ENCODE data around the gene CMTM4.

The CMTM4 gene

DNA sequence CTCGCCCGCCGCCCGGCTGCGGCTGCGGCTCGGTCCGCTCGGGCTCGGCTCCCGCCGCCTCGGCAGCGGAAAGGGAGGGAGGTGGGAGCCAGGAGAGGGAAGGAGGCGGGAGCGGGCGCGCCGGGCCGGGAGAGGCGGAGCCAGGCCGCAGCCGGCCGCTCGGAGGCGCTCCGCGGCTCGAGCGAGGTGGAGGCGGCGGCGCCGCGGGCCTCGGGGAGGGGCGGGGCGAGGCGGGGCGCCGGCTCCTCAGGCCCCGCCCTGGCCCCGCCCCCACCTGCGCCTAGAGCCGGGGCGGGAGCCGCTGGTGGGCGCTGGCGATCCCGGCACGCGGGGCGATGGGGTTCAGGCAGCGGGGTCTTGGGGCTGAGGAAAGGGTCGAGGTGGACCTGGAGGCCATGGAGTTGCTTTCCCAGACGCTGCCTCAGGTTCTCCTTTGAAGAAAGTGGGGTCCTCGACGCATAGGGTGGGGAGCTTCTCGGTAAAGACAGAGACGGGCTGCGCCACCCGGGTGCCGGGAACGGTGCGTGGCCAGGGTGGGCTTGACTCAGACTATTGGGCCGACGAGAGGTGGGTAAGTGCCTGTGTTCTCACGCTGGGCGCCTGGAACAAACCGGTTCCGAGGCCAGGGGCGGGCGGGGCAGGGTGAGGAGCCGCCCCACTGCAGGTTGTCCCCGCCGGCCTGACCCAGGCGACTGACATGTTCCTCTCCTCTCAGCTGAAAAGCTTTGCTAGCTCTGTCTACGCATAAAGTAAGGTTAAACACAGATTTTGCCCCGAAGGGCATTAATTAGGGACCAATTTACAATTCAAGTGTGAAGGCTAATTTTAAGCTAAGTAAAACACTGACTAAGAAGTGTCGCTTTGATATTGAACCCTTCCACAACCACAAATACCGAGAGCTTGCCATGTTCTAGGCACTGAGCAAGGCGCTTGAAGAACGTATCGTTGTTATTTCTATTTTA is at the start of gene CMTM4:
Gene CMTM4, minus strand, starts transcription at position 75 of the 962 bp plus-strand sequence. CDS start 218 bp downstream, outside the sequence.
- no peak for DNase-seq (ENCODE audit: low read depth)

DNA sequence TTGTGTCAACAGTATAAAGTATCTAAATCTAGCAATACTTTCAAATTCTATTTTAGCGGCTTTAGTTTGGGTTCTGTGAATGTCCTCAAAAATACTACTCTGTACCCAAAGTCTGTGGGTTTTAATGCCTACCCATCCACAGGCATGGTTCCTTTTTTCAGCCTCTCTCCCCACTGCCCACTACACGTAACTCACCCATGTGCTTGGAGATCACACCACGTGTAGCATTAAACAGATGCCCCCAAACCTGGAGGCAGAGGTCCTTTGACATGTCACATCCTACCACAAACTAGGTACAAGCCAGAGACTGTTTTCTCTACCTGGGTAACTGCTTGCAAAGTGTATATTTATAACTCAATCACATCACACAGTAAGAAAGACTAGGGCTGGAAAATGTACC is 49.5 kb upstream of the CMTM4 start:
- no peak for DNase-seq (ENCODE audit: low read depth)

DNA sequence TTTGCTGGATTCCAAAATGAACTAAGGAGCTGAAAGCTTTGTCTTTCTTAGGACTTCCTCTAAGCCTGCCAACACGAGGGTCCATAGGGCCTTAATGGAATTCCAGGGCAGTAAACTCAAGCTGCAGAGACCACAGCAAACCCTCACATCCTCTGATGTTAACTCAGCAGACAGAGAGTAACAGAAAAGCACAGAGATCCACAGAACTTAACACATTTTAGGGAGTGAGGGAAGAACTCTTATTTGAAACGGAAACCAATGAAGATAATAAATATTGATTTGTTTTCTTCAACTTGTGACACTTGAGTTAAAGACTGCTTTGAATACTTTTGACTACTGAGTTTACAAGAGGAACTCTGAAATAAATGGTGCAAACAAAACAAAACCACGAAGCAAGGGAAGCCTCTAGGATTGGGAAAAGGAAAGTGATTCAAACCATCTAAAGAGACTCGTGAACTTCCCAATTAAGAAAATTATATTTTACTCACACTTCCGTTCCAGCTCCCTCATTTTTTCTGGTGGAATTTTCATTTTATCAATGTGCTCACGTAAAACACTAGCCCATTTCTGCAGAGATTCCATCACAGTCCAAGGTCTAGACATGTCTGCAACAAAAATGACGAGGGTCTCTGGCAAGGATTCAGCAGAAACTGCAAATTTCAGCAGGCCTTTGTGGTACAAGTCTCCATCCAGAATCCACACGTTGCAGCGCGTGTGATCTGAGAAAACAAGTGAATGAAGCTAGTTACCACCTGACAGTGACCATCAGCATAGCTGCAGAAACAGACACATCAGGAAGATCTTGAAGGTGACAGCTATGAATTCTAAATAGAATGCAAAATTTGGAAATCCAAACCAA is 45.6 kb upstream of the CMTM4 start:
- DNase-seq (ENCODE audit: low read depth), result no peak

DNA sequence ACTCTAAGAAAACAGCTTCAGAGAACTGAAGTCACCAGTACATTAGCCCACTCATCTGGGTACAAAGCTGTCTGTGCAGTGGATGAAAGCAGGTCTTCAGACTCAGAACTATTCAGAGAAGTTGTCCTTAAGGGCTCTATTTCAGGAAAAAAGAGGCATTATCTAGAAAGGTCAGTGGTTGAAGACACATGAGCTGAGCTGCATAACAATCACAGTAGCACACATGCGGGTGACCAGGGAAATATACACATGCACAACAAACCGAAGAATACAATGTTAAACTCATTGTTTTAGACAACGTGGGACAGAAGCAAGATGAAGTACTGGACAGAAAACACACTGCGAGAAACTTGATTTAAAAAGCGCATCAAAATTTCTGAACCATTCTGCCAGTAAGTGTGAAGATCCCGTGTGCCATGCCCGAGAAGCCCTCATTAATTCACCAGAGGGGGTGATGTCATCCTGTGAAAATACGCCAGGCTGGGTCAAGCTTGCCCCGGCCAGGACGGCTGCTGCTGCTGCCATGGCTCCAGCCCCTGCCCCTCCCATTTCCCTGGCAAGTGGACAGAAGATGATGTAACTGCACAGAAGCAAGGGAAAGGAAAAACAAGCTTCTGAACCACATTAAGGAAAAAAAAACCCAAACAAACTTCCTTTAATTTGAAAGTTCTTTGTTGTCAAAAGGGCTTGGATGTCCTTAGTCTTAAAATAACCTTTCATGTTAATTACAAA is 44.8 kb upstream of the CMTM4 start:
- peak; percentile 70 for DNase-seq (ENCODE audit: low read depth)

DNA sequence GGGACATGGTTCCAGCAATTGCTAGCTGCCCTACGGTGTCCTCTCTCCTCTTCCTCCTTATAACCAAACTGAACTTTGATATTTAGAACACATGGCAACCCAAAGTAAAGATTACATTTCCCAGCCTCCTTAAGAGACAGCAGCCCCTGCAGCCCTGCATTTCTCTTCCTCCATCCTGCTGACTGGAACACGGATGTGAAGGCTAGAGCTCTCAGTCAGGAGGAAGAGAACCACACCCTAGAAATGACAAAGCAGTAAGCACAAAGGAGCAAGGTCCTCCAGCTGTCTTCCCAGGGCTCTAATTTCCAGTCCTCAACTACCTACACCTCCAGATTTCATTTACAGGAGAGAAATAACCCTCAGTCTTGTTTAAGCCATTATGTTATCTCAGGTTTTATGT is 44.0 kb upstream of the CMTM4 start:
- no peak for DNase-seq (ENCODE audit: low read depth)

DNA sequence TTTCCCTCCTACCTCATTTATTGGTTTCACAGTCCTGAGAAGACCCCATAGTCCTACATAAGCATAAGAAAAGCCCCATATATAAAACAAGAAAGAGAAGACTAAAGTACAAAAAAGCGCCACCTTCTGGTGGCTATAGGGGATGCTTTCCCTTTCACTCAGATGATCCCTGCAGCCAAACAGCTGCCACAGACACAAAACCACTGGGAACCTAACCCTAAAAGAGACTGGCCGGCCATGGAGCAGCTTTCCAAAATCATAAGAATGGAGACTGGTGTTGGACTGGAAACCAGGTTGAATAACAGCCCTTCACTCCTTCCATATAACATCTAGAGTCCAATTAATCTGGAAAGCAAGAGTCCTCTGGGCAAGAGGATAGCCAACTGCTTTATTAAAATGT is 43.5 kb upstream of the CMTM4 start:
- no peak for DNase-seq (ENCODE audit: low read depth)

DNA sequence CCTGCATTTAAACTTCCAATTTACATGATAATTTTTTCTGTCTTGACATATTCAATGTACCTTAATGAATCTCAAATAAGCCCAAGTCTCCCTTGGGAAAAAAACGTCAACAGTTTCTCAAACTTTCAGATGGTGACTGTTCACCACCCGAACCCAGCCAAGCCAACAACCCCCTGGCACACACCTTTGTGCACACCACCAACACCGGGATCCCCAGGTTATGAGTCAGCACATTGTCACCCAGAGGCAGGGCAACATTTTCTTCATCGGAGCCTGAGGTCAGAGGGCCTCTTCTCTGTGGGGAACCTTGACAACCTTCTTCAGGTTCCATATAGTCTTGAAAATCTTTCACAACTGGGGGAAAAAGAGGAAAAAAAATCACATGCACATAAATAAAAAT is 39.3 kb upstream of the CMTM4 start:
- no peak for DNase-seq (ENCODE audit: low read depth)

DNA sequence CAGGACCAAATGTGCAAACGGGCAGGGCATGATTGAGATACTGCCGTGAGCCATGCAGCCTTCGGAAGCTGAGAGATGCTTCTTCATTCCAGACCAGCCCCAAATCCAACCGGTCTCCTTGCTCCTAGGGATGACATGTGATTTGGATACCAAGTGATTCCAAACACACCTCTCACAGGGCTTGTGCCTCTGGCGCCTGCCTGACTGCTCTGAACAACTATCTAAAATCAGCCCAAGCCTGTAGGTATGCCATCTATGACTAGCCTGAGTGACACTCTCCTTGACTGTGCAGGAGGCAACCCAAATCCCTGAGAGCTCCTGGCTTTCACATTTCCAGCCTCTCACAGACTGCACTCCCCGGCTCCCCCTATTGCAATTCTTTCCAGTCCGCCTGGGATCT is 34.6 kb upstream of the CMTM4 start:
- DNase-seq (ENCODE audit: low read depth), result no peak

DNA sequence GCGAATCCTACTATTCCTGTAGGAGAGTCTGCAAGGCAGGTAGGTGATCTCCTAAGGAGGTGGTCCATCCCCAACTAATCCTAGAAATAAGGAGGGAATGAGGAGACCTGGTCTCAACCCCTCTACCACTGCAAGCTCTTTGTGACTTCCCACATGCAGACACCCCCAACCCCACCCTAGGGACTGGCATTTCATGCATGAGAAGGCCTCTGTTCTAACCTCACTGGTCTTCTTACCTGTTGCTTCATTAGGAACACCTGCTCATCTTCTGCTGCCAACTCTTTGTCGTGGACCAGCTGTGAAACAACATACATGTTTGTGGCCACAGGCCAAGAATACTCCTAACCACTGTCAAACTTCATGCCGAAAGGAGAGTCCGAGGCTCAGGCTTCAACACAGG is 32.3 kb upstream of the CMTM4 start:
- DNase-seq (ENCODE audit: low read depth), result no peak

DNA sequence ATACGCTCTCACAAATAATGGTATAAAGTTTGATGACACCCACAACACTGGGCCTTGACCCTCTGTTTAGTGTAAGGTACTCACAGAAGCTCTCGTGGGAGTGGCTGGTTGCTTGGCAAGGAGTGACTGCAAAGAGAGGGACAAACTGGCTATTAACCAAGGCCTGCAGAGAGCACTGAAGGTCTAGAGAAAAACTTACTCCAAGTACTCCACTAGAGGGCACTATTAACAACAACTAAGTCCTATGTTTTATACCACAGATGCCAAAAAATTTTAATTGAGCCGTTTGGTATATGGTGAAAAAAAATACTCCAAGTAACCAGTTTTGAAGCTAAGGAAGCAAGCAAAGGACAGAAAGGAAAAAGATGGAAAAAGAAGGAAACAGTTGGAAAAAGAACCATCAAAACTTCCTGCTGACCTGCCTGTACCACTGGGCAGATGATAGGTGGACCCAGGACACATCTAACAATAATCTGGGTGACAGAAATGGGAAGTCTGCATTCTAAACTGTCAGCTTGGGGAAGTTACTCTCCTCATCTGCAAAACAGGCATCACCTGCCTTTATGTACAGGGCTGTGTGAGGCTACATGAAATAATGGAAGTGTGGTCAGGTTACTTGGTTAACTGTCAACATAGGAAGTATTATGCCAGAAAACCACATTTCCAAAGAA is 31.7 kb upstream of the CMTM4 start:
- no peak for DNase-seq (ENCODE audit: low read depth)

DNA sequence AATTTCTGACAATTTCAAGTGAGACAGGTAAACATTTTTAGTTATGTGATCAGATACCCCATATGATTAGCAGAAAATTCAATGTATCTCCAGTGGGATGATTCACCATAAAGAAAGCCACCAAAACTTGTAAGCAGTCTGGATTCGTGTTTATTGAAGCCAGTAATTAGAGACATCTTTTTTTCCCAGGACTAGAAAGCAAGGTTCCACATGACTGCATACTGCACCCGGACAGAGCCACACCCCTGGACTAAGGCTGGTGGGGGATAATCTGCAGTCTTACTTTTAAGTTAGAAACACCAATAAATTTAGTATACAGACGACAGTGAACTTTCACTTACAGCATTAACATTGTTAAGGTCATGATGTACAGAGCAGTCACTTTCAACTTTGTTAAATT is 24.2 kb upstream of the CMTM4 start:
- no peak for DNase-seq (ENCODE audit: low read depth)

DNA sequence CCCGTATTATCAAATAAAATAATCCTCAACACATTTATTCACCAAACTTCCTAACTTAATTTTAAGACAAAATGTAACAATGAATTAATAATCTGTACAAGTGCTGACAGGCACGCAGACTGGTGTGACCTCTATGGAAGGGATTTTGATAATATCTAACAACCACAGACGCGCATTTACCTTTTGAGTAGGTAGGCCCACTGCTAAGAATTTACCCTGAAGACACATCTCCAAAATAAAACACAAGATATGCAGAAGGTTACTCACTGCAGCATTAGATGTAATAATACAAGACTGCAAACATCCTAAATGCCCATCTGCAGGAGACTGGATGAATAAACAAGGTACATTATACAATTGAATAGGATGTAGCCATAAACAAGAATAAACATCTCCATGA is 22.7 kb upstream of the CMTM4 start:
- no peak for DNase-seq (ENCODE audit: low read depth)

DNA sequence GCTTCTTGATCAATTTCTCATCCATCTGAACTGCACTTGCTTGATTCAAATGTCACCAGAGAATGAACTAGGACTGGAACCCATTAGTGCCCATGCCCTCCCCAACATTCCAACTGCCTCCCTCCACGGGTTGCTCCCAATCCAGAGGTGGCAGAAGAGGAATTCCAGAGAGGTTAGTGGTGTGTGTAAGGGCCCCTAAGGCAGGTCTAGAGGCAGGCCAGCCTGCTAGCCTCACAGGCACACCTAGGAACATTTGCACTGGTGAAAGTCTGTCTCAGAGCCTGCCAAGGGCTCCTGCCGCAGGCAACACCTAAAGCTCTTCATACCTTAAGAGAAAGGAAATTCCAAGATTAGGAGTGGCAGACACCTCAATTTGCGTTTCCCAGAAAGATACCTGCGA is 21.2 kb upstream of the CMTM4 start:
- no peak for DNase-seq (ENCODE audit: low read depth)

DNA sequence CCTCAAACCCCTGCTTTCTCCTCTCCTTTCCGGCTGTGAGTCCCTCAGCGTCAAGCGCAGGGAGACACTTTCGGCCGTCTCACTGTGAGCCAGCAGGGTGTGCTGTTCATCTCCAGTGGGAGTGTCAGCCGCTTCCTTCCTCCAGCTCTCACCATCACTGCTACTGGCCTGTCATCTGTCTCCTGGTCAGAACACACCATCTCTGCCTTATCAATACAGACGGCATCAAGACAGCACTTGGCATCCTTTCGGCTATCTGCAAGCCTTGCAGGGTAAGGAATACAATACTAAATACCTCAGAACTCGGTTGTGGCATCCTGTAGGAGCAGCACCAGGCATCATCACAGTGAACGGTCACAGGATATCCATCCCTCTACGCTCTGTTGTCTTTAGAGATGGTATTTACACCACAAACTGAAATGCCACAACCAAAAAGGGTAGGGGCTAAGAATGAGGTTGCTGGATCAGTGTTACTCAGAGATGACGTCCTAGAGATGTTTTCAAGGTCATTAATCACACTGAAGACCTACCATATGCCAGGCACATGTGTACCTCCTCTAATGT is 20.7 kb upstream of the CMTM4 start:
- DNase-seq (ENCODE audit: low read depth), result no peak

DNA sequence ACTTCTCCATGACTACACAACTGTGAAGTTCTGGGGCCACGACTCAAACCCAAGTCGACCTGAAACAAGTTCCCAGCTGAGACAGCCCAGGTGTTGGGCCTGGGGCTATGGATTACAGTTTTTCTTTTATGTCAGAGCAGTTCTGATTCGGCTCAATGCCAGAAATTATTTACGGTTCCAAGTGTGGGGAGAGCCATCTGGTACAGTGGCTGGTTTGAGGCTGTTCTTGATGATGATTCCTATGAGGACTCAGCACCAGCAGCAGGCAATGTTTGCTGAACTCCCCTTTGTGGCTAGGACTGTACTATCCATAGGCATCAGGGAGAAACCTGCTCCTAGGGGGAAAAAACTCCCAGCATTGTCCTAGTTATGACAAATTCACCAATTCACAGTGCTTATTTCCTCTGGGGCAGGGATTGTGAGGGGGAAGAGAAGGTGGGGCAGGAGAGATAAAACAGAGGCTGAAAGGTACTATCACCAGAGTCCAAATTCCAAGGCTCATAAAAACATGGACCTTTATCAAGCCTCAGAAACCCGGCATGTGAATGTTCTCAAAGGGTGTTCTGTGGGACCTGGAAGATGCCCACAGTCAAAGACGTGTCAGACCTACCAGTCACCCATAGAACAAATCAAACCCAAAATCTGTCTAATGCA is 18.2 kb upstream of the CMTM4 start:
- no peak for DNase-seq (ENCODE audit: low read depth)

DNA sequence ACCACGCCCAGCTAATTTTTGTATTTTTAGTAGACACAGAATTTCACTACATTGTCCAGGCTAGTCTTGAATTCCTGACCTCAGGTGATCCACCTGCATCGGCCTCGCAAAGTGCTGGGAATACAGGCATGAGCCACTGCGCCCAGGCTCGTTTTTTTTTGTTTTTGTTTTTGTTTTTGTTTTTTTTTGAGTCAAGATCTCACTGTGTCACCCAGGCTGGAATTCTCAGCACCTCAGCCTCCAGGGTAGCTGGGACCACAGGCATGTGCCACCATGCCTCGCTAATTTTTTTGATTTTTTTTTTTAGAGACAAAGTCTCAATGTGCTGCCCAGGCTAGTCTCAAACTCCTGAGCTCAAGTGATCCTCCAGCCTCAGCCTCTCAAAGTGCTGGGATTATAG is 17.5 kb upstream of the CMTM4 start:
- DNase-seq (ENCODE audit: low read depth), result no peak

DNA sequence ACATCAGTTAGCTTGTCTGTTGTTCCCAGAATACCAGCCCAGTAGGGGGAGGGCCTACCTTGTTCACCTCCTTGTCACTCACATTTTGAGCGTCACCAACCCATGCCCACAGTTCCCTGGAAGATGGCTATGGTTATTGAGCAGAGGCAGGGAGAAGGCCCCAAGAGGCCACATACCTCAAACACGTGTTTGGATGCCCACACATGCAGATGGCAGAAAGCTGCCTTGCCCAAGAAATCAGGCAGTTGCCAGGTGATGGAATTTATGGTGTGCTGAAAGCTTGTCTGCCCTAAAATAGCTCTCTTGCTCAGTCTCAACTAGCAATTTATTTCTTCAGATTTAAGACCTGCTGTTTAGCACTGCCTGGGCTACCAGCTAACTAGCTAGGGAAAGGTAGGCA is 16.5 kb upstream of the CMTM4 start:
- no peak for DNase-seq (ENCODE audit: low read depth)

DNA sequence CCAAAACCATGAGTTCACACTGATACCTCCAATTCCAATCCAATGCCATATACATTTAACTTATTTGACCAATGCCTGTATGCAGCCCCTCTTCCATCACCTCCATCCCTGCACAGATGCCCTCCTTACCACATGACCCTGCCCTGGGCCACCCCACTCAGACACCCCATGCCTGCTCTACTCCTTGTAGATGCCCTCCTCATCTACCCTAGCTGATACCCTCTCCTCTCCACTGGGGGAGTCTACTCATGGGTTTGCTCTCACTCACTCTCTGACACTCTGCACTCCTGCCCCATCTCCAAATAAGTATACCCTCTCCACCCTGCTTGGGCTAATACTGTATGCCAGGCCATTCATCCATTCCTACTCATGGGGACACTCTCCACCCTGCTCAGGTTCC is 16.0 kb upstream of the CMTM4 start:
- DNase-seq (ENCODE audit: low read depth), result no peak

DNA sequence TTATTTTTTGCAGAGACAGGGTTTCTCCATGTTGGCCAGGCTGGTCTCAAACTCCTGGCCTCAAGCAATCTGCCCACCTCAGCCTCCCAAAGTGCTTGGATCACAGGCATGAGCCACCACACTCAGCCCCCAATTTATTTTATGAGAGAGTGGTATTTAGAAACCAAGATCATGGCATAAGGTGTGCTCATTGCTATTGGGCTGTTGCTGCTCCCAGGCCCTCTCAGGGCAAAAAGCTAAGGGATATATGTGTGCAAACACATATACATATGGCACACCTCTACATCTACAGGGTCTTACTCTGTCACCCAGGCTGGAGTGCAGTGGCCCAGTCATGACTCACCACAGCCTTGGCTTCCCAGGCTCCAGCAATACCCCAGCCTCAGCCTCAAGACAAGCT is 15.0 kb upstream of the CMTM4 start:
- no peak for DNase-seq (ENCODE audit: low read depth)

DNA sequence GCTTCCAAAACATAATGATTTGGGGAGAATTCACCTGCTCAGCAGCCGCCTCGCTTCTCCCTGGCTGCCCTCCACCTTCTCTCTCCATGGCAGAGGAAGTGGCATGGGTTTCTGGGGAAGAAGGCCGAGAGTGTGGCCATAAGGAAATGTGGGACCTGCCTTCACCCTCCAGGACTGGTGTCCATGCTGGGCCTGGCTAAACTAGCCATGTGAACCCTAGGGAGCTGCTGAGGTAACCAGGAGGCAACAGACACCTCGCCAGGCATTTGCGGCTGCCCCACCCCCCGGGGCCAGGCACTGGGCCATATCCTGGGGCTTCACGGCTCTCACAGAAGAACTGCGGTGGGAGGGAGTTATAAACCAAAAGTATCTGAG is 9.9 kb upstream of the CMTM4 start:
- DNase-seq (ENCODE audit: low read depth), result no peak

Data from GM04503 (cell line).